ENCODE results near the gene LDB3.

- TF ChIP-seq SMC3 (IDR thresholded peaks at IDR 0.05; ENCODE audit: low read depth, low read length) (no peak), CTCF (conservative IDR thresholded peaks at IDR 0.05; ENCODE audit: low read depth, low read length) (no peak), RAD21 (IDR thresholded peaks at IDR 0.05; ENCODE audit: low read length) (no peak), MXI1 (IDR thresholded peaks at IDR 0.05; ENCODE audit: borderline replicate concordance, low read depth, low read length) (no peak), RCOR1 (IDR thresholded peaks at IDR 0.05; ENCODE audit: insufficient replicate concordance, low read length) (no peak), CEBPB (IDR thresholded peaks at IDR 0.05; ENCODE audit: low read depth, low read length) (no peak), POLR2A (IDR thresholded peaks at IDR 0.05; ENCODE audit: low read depth, low read length) (no peak), BHLHE40 (IDR thresholded peaks at IDR 0.05; ENCODE audit: low read depth, low read length) (no peak), ELK1 (IDR thresholded peaks at IDR 0.05; ENCODE audit: borderline replicate concordance, low read depth, low read length) (no peak), NFE2L2 (IDR thresholded peaks at IDR 0.05; ENCODE audit: low read depth, low read length) (no peak), USF2 (IDR thresholded peaks at IDR 0.05; ENCODE audit: low read depth, low read length) (no peak), MAZ (IDR thresholded peaks at IDR 0.05; ENCODE audit: borderline replicate concordance, low read depth, low read length) (no peak), RFX5 (IDR thresholded peaks at IDR 0.05; ENCODE audit: low read depth, low read length) (no peak)
These were observed 41.3 kb downstream of the LDB3 start for GRCh38 chr10:86709396-86710185.

Measured in IMR-90 (cell line).